ENCODE results near the gene RBM39.

- TF ChIP-seq CTCF (IDR thresholded peaks at IDR 0.05) = no peak
- TF ChIP-seq POLR2A (IDR thresholded peaks at IDR 0.05) = no peak
These were observed 3.5 kb downstream of the RBM39 start for GRCh38 chr20:35738410-35739179.
